Upper lobe of right lung (tissue), 1 donor: Measurements from ENCODE around the gene CPLX1. TPM values are rescaled to one million over a fixed set of nuclear protein-coding genes. Genes with fewer than 3 reads are reported as not detected.

Source experiments
- ATAC-seq: fragments of 200-7000 bp; cut with Tn5 transposase; one replicate; pipeline ENCODE4 v1.9.1; 2020; ENCODE audit warnings: mild to moderate bottlenecking, moderate library complexity
- DNase-seq: peaks from one replicate; pipeline ENCODE4 v3.0.0-alpha.2; 2020
- H3K27ac ChIP-seq: fragments of 200-600 bp; one replicate; pipeline ENCODE4 v1.8.0; 2022
- H3K27me3 ChIP-seq: fragments of 200-600 bp; one replicate; pipeline ENCODE4 v1.8.0; 2022; ENCODE audit warnings: mild to moderate bottlenecking
- H3K36me3 ChIP-seq: fragments of 200-600 bp; one replicate; pipeline ENCODE4 v1.8.0; 2022
- H3K4me1 ChIP-seq: fragments of 200-600 bp; one replicate; pipeline ENCODE4 v1.8.0; 2022
- H3K4me3 ChIP-seq: fragments of 200-600 bp; one replicate; pipeline ENCODE4 v1.8.0; 2022; ENCODE audit warnings: mild to moderate bottlenecking
- H3K9me3 ChIP-seq: fragments of 200-600 bp; one replicate; pipeline ENCODE4 v1.8.0; 2022
- CTCF ChIP-seq: fragments of 200-600 bp; IDR thresholded peaks from one replicate; pipeline ENCODE4 v1.8.0; 2022; ENCODE audit warnings: antibody characterized with exemption
- intact Hi-C: fragments of 100-400 bp; cut with DNase I; formaldehyde crosslinking; loops from one replicate; pipeline ENCODE4 v1.11.0; 2022
- total RNA-seq: library from RNA; stranded (reverse); fragmentation: NEBNext Ultra II Directional; extraction: Animal tissue kit (Norgen Biotek cat#: 25700); gene quantifications from one replicate; pipeline ENCODE4 v1.2.1, GENCODE V29; 2021
- donor health status: DM: no; HTN: yes; CAD: no; lungs with severe emphysema.

The CPLX1 gene
- total RNA-seq, 1 donor from 2014 or later, result 5.2 TPM

DNA sequence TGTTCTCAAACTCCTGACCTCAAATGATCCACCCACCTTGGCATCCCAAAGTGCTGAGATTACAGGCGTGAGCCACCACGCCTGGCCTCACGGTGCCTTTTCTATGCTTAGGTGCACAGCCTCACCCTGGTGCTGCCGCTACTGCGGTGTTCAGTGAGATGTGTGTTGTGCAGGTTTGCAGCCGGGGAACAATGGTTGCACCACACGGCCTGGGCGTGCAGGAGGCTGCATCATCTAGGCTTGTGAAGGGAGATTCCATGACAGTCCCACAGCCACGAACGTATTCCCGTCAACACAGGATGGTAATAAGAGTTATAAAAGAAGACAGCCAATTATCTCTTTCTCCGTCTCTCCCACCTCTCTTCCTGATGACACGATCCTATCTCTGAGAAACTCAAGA, 22.0 kb downstream of the CPLX1 start:
- peaks cover 12% of the 10 kb centered on the region for H3K27me3 ChIP-seq
- no peak overlapping the region for H3K27ac ChIP-seq
- TF ChIP-seq CTCF, result no peak
- H3K4me3 ChIP-seq, result no peak overlapping the region
- intact Hi-C loops, result no loop called here
- H3K4me1 ChIP-seq, result peaks cover 4% of the 10 kb centered on the region
- no peaks in the 10 kb centered on the region for H3K36me3 ChIP-seq
- no peaks in the 10 kb centered on the region for H3K9me3 ChIP-seq
- DNase-seq, result no peak
- ATAC-seq, result no peak

GRCh38 chr4:801436-802124, 24.3 kb downstream of the CPLX1 start:
- no peak for TF ChIP-seq CTCF
- Histone ChIP-seq H3K27me3 (peaks cover 12% of the 10 kb centered on the region), H3K36me3 (no peaks in the 10 kb centered on the region), H3K27ac (no peak overlapping the region), H3K4me1 (no peaks in the 10 kb centered on the region), H3K4me3 (no peak overlapping the region), H3K9me3 (no peaks in the 10 kb centered on the region)
- intact Hi-C loops, result no loop called here
- ATAC-seq, result no peak
- DNase-seq, result no peak

- Histone ChIP-seq H3K4me3 (no peak overlapping the region), H3K27me3 (peaks cover 41% of the 10 kb centered on the region), H3K4me1 (peaks cover 9% of the 10 kb centered on the region), H3K36me3 (no peaks in the 10 kb centered on the region), H3K27ac (no peak overlapping the region), H3K9me3 (no peaks in the 10 kb centered on the region)
- intact Hi-C loops, result no loop called here
- TF ChIP-seq CTCF, result no peak
- ATAC-seq (no peak), DNase-seq (no peak)
Measured at GRCh38 chr4:797066-797465, 28.9 kb downstream of the CPLX1 start.

GRCh38 chr4:796206-796605, 29.7 kb downstream of the CPLX1 start:
- Histone ChIP-seq H3K27me3 (peaks cover 49% of the 10 kb centered on the region), H3K36me3 (no peaks in the 10 kb centered on the region)
- DNase-seq, result no peak

DNA sequence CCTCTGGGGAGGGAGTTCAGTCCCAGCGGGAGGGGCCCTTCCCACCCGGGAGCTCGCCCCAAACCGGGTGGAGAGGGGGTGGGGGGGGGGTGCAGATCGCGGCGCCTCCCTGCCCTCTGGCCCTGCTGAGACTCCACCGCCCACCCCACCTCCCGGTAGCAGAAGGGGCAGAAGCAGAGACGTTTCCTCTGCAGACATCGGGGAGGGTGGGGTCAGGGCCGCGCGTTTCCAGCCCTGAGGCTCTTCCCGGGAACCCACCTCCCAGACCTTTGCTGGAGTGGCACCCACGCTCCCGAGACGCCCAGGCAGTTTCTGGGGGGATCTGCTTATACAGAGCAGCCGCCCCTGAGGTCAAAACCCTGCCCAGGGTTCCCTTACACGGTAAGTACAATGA, 30.2 kb downstream of the CPLX1 start:
- H3K27me3 ChIP-seq, result peaks cover 51% of the 10 kb centered on the region
- intact Hi-C loops, result no loop called here
- H3K36me3 ChIP-seq, result no peaks in the 10 kb centered on the region
- H3K27ac ChIP-seq, result no peak overlapping the region
- H3K4me1 ChIP-seq, result peaks cover 9% of the 10 kb centered on the region
- TF ChIP-seq CTCF, result no peak
- no peaks in the 10 kb centered on the region for H3K9me3 ChIP-seq
- no peak overlapping the region for H3K4me3 ChIP-seq
- DNase-seq, result no peak
- ATAC-seq, result no peak

More at GRCh38 chr4:796206-796605, 29.7 kb downstream of the CPLX1 start:
- no peak overlapping the region for H3K4me3 ChIP-seq
- no peak overlapping the region for H3K27ac ChIP-seq
- no peaks in the 10 kb centered on the region for H3K9me3 ChIP-seq
- ATAC-seq, result no peak
- TF ChIP-seq CTCF, result no peak
- intact Hi-C loops, result no loop called here
- peaks cover 9% of the 10 kb centered on the region for H3K4me1 ChIP-seq
